ENCODE measurements around the gene PRKCZ. TPM values are rescaled to one million over a fixed set of nuclear protein-coding genes. Genes with fewer than 3 reads are reported as not detected.

PRKCZ gene
- total and polyA plus RNA-seq, 4 experiments from 2014 or later, result 13.5 to 40.7 (median 23.0) TPM

DNA sequence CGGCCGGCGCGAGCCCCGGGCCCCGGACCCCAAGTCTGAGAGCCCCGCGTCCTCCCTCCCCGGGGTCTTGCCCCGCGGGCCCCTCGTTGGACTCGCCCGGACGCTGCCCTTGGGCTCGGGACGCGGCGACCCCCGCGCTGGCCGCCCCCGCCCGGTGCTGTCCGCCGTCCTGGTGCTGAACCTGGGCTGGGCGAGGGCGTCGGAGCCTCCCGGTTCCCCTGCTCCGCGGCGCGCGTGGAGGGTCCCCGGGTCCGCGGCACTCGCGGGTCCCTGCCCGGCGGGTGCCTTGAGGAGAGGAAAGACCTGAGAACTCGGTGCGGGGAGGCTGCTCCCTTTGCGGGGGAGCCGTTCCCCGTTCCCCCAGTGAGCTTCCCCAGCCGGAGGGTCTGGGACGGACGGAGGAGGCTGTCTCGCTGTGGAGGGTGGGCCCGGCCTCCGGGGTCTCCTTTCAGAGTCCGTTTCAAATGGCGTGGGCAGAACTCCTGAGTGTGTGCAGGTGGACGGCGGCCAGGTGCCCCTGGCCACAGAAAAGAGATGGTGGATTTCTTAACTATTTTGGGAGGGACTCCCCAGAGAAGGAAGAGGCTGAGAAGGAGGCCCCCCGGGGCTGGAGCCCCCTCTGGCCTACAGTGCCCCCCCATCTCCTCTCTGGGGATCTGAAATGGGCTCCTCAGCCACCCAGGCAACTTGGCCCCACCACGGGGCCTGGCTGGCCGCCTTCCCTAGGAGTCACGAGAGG, 30.5 kb upstream of the PRKCZ start:
- Mint-ChIP-seq H3K27me3 (peaks cover 49 to 51% of the 10 kb centered on the region in 2 donors), H3K4me3 (peak overlapping the region in 2 of 8 donors; percentile 20 to 63), H3K27ac (no peak overlapping the region), H3K9me3 (no peaks in the 10 kb centered on the region), H3K4me1 (peaks cover 3 to 15% (median 5%) of the 10 kb centered on the region in 4 donors), H3K36me3 (no peaks in the 10 kb centered on the region)
- CTCF ChIA-PET (ENCODE audit: partially characterized antibody), result no interaction called here
- Histone ChIP-seq H3K4me1 (ENCODE audit: insufficient read depth, low read length) (peaks cover 12% of the 10 kb centered on the region), H3K4me3 (ENCODE audit: low read length in 2 of 2) (no peak overlapping the region), H3K27ac (ENCODE audit: low read depth, low read length) (no peak overlapping the region), H3K27me3 (ENCODE audit: insufficient read depth, low read length) (peaks cover 27% of the 10 kb centered on the region), H3K9me3 (ENCODE audit: control insufficient read depth in 1 of 2, low read length in 2 of 2) (no peaks in the 10 kb centered on the region), H3K36me3 (ENCODE audit: insufficient read depth, low read length) (no peaks in the 10 kb centered on the region)
- intact Hi-C loops (cut with micrococcal nuclease), result no loop called here
- POLR2A ChIA-PET (ENCODE audit: partially characterized antibody), result no interaction called here
- DNase-seq, result peak in 1 of 5 donors; percentile 8

DNA sequence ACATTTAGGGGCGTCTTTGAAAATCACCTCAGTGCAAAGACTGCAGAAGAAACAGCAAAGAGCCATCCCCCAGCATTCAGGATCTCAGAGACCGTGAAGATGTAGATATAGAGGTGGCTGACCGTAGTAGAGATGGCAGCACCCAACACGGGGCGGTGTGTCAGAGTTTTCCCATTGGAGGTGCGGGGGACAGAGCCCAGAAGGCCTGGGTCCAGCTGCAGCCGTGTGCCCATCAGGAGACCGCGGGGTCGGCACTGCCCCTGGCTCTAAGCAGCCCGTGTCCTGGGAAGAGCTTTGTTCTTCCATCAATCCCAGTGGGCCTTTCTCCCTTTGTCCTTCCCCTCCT, 29.9 kb upstream of the PRKCZ start:
- POLR2A ChIA-PET (ENCODE audit: partially characterized antibody), result no interaction called here
- DNase-seq, result no peak
- no peak overlapping the region for H3K27ac Mint-ChIP-seq

DNA sequence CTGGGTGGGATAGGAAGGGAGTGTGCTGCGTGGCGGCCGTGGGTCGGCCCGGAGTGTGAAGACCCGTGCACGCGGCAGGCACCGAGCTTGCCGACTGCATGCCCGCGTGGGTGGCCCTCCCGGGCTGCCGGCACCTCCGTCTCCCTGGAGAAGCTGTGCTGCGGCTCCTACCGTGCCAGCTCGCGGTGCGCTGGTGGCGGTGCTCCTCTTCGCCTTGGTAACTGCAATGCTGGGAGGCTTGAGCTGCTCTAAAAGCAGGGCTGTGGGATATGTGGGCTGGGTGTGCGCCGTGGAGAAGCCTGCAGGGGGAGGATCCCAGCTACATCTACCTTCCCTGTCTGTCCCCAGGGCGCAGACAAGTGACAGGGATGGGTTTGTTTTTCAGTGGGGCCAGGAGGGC, 28.7 kb upstream of the PRKCZ start:
- Mint-ChIP-seq H3K4me1 (peaks cover 3 to 15% (median 5%) of the 10 kb centered on the region in 4 donors), H3K9me3 (no peaks in the 10 kb centered on the region), H3K4me3 (no peak overlapping the region), H3K27me3 (peaks cover 38 to 42% of the 10 kb centered on the region in 2 donors), H3K36me3 (no peaks in the 10 kb centered on the region), H3K27ac (no peak overlapping the region)
- DNase-seq, result no peak
- Histone ChIP-seq H3K27me3 (ENCODE audit: insufficient read depth, low read length) (peaks cover 27% of the 10 kb centered on the region), H3K27ac (ENCODE audit: low read depth, low read length) (no peak overlapping the region), H3K9me3 (ENCODE audit: control insufficient read depth in 1 of 2, low read length in 2 of 2) (no peaks in the 10 kb centered on the region), H3K4me3 (ENCODE audit: low read length in 2 of 2) (no peak overlapping the region), H3K4me1 (ENCODE audit: insufficient read depth, low read length) (peaks cover 16% of the 10 kb centered on the region), H3K36me3 (ENCODE audit: insufficient read depth, low read length) (no peaks in the 10 kb centered on the region)
- CTCF ChIA-PET (ENCODE audit: partially characterized antibody), result no interaction called here
- POLR2A ChIA-PET (ENCODE audit: partially characterized antibody), result no interaction called here
- intact Hi-C loops (cut with micrococcal nuclease), result no loop called here

More for the DNA sequence above, 29.9 kb upstream of the PRKCZ start:
- no peak overlapping the region for H3K4me3 ChIP-seq (ENCODE audit: low read length in 2 of 2)
- H3K27ac ChIP-seq (ENCODE audit: low read depth, low read length), result no peak overlapping the region
- no peaks in the 10 kb centered on the region for H3K9me3 ChIP-seq (ENCODE audit: control insufficient read depth in 1 of 2, low read length in 2 of 2)
- H3K36me3 Mint-ChIP-seq, result no peaks in the 10 kb centered on the region
- peaks cover 3 to 15% (median 5%) of the 10 kb centered on the region in 4 donors for H3K4me1 Mint-ChIP-seq
- peaks cover 27% of the 10 kb centered on the region for H3K27me3 ChIP-seq (ENCODE audit: insufficient read depth, low read length)
- H3K27me3 Mint-ChIP-seq, result peaks cover 46% of the 10 kb centered on the region in 2 donors
- intact Hi-C loops (cut with micrococcal nuclease), result no loop called here
- peak overlapping the region in 2 of 8 donors; percentile 20 to 63 for H3K4me3 Mint-ChIP-seq
- no peaks in the 10 kb centered on the region for H3K36me3 ChIP-seq (ENCODE audit: insufficient read depth, low read length)
- no peaks in the 10 kb centered on the region for H3K9me3 Mint-ChIP-seq
- CTCF ChIA-PET (ENCODE audit: partially characterized antibody), result no interaction called here
- peaks cover 12% of the 10 kb centered on the region for H3K4me1 ChIP-seq (ENCODE audit: insufficient read depth, low read length)

DNA sequence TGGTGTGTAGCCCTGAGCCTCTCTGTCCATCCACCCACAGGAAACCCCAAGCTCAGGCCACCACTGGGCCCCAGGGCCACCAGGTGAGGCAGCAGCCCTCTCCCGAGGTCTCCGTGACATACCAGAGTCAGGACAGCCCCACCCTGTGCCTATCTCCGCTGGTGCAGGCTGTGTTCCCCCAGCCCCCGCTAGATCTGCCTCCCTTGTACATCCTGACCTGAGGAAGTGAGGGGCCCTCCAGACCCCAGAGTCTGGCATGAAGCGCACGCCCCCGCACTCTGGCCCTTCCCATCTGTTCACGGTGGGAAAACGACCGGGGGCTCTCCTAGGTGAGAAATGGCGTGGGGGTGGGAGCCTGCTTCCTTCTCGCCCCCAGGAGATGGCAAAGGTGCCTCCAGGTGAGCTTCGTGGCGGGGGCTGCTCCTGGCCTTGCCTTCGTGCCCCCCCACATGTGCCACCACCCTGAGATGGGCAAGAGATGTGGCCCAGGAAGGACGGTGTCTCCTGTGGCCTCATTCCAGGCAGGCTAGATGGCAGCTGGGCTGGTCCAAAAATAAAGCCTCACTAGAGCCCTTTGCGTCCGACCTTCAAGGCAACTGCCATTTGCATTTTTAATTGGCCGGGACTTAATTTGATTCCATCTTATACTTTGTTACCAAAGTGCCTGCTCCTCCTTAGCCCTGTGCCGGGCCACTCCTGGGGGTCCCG, 28.0 kb upstream of the PRKCZ start:
- no peaks in the 10 kb centered on the region for H3K9me3 Mint-ChIP-seq
- H3K4me3 ChIP-seq (ENCODE audit: low read length in 2 of 2), result no peak overlapping the region
- H3K4me1 ChIP-seq (ENCODE audit: insufficient read depth, low read length), result peaks cover 16% of the 10 kb centered on the region
- CTCF ChIA-PET (ENCODE audit: partially characterized antibody), result no interaction called here
- H3K36me3 ChIP-seq (ENCODE audit: insufficient read depth, low read length), result no peaks in the 10 kb centered on the region
- H3K4me3 Mint-ChIP-seq, result no peak overlapping the region
- H3K4me1 Mint-ChIP-seq, result peaks cover 3 to 15% (median 5%) of the 10 kb centered on the region in 4 donors
- H3K27me3 Mint-ChIP-seq, result peaks cover 35 to 37% of the 10 kb centered on the region in 2 donors
- H3K27me3 ChIP-seq (ENCODE audit: insufficient read depth, low read length), result peaks cover 25% of the 10 kb centered on the region
- intact Hi-C loops (cut with micrococcal nuclease), result no loop called here
- no peaks in the 10 kb centered on the region for H3K36me3 Mint-ChIP-seq
- DNase-seq, result no peak
- POLR2A ChIA-PET (ENCODE audit: partially characterized antibody), result no interaction called here
- no peak overlapping the region for H3K27ac Mint-ChIP-seq
- H3K9me3 ChIP-seq (ENCODE audit: control insufficient read depth in 1 of 2, low read length in 2 of 2), result no peaks in the 10 kb centered on the region
- H3K27ac ChIP-seq (ENCODE audit: low read depth, low read length), result no peak overlapping the region

DNA sequence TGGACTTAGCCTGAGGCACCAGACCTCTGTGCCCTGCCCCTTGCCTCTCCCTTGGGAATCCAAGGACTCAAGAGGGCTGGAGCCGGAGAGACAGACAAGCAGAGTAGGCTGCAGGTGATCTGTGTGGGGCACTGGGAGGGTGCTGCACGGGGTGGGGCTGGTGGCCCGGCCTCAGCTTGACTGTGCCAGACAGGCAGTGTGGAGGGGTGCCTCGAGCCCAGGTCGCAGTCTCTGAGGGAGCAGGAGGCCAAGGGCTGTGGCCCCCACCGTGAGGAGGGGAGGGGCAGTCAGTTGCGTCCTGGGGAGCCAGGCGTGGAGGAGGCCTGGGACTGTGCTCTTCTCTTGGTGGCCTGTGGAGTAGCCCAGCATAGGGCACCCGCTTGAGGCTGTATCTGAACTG, 27.0 kb upstream of the PRKCZ start:
- H3K4me3 Mint-ChIP-seq, result no peak overlapping the region
- no peaks in the 10 kb centered on the region for H3K36me3 Mint-ChIP-seq
- no peaks in the 10 kb centered on the region for H3K9me3 Mint-ChIP-seq
- H3K4me1 Mint-ChIP-seq, result peaks cover 3 to 10% (median 4%) of the 10 kb centered on the region in 4 donors
- peaks cover 27 to 32% of the 10 kb centered on the region in 2 donors for H3K27me3 Mint-ChIP-seq
- no peak overlapping the region for H3K4me3 ChIP-seq (ENCODE audit: low read length in 2 of 2)
- DNase-seq, result no peak
- intact Hi-C loops (cut with micrococcal nuclease), result no loop called here
- H3K36me3 ChIP-seq (ENCODE audit: insufficient read depth, low read length), result no peaks in the 10 kb centered on the region
- H3K9me3 ChIP-seq (ENCODE audit: control insufficient read depth in 1 of 2, low read length in 2 of 2), result no peaks in the 10 kb centered on the region
- no peak overlapping the region for H3K27ac Mint-ChIP-seq
- H3K27ac ChIP-seq (ENCODE audit: low read depth, low read length), result no peak overlapping the region
- ChIA-PET CTCF (ENCODE audit: partially characterized antibody) (no interaction called here), POLR2A (ENCODE audit: partially characterized antibody) (no interaction called here)
- peaks cover 16% of the 10 kb centered on the region for H3K4me1 ChIP-seq (ENCODE audit: insufficient read depth, low read length)
- H3K27me3 ChIP-seq (ENCODE audit: insufficient read depth, low read length), result peaks cover 22% of the 10 kb centered on the region

DNA sequence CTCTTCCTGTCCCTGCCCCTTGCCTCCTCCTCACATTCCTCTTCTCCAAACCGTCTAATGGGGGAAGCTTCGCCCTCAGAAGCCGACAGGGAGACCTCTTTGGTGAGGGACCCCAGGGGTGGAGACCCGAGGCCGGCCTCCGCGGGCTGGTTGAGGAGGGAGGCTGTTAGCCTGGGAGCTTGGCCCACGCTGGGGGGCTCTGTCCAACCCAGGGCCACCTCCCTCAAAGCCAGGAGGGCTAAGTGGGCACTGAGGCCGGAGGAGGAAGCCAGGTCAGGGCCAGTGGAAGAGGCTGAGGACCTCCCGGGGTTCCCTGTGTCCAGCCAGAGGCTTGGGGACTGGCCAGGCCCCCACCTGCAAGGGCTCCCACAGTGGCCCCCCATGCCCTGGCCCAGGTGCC, 25.8 kb upstream of the PRKCZ start:
- Mint-ChIP-seq H3K4me3 (no peak overlapping the region), H3K27ac (peak overlapping the region in 1 of 7 donors; percentile 22), H3K4me1 (peaks cover 0 to 4% (median 0%) of the 10 kb centered on the region in 4 donors), H3K27me3 (peaks cover 23 to 29% of the 10 kb centered on the region in 2 donors), H3K9me3 (no peaks in the 10 kb centered on the region), H3K36me3 (no peaks in the 10 kb centered on the region)
- DNase-seq, result no peak
- Histone ChIP-seq H3K36me3 (ENCODE audit: insufficient read depth, low read length) (no peaks in the 10 kb centered on the region), H3K9me3 (ENCODE audit: control insufficient read depth in 1 of 2, low read length in 2 of 2) (no peaks in the 10 kb centered on the region), H3K4me1 (ENCODE audit: insufficient read depth, low read length) (peaks cover 12% of the 10 kb centered on the region), H3K4me3 (ENCODE audit: low read length in 2 of 2) (no peak overlapping the region), H3K27me3 (ENCODE audit: insufficient read depth, low read length) (peaks cover 22% of the 10 kb centered on the region), H3K27ac (ENCODE audit: low read depth, low read length) (no peak overlapping the region)
- CTCF ChIA-PET (ENCODE audit: partially characterized antibody), result no interaction called here
- intact Hi-C loops (cut with micrococcal nuclease), result no loop called here
- POLR2A ChIA-PET (ENCODE audit: partially characterized antibody), result no interaction called here

DNA sequence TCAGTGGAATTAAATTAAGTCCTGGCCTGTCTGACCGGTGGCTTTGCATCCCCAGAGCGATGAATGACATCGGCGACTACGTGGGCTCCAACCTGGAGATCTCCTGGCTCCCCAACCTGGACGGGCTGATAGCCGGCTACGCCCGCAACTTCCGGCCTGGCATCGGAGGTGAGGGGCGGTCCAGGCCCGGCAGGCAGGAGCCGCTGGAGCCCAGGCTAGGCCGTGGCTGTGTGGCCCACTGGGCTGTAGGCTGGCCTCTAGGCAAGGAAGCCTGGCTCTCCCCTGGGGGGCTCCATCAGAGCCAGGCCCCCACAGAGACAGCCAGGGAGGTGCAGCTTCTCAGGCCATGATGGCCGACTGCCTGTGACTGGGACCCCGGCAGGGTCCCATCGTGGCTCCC, 25.3 kb upstream of the PRKCZ start:
- H3K9me3 ChIP-seq (ENCODE audit: control insufficient read depth in 1 of 2, low read length in 2 of 2), result no peaks in the 10 kb centered on the region
- Mint-ChIP-seq H3K27me3 (peaks cover 23 to 27% of the 10 kb centered on the region in 2 donors), H3K4me3 (no peak overlapping the region), H3K4me1 (peaks cover 0 to 4% (median 0%) of the 10 kb centered on the region in 4 donors), H3K36me3 (no peaks in the 10 kb centered on the region), H3K9me3 (no peaks in the 10 kb centered on the region), H3K27ac (no peak overlapping the region)
- intact Hi-C loops (cut with micrococcal nuclease), result no loop called here
- no peak overlapping the region for H3K27ac ChIP-seq (ENCODE audit: low read depth, low read length)
- CTCF ChIA-PET (ENCODE audit: partially characterized antibody), result interaction anchor here (1.4 kb wide), 1 partner anchor 19 kb away, joined by 4 read pairs; no protein-coding TSS in a partner anchor
- no peaks in the 10 kb centered on the region for H3K36me3 ChIP-seq (ENCODE audit: insufficient read depth, low read length)
- no peak overlapping the region for H3K4me3 ChIP-seq (ENCODE audit: low read length in 2 of 2)
- peaks cover 9% of the 10 kb centered on the region for H3K4me1 ChIP-seq (ENCODE audit: insufficient read depth, low read length)
- POLR2A ChIA-PET (ENCODE audit: partially characterized antibody), result no interaction called here
- no peak for DNase-seq
- peaks cover 21% of the 10 kb centered on the region for H3K27me3 ChIP-seq (ENCODE audit: insufficient read depth, low read length)

Measured in CD4-positive, alpha-beta memory T cell (primary cell).